Dermis microvascular lymphatic vessel endothelial cell (primary cell): ENCODE data around the gene EFNB1. TPM values are rescaled to one million over a fixed set of nuclear protein-coding genes. Genes with fewer than 3 reads are reported as not detected.
A peak's percentile ranks its signal among the peaks of the same experiment; 100 is the strongest.
"Not testable (repeated sequence)": the region's sequence is repeated elsewhere in the genome, so short reads cannot be mapped to it uniquely, and the experiment has no call there.

Experiments used
- DNase-seq, 2 donors: peaks; one replicate each; pipeline versions ENCODE4 v3.0.0 to v3.0.0-alpha.2; 2010; ENCODE audit warnings: low read depth in 2 of 2
- total RNA-seq: library from RNA; depleted of rRNA; stranded (reverse); fragments of >200 nt; gene quantifications from 2 replicates; pipeline ENCODE4 v1.2.1, GENCODE V29; 2014

EFNB1 gene
- total RNA-seq: 12.1 and 18.9 TPM in 2 replicates

GRCh38 chrX:68828740-68829581 is at the start of gene EFNB1:
Gene EFNB1, plus strand, starts transcription at chrX:68829021. Its CDS starts 756 bp downstream, at chrX:68829777.
- peak; percentile 84 to 96 for DNase-seq

- DNase-seq: not testable (repeated sequence)
Observed at GRCh38 chrX:68781295-68781694, 47.5 kb upstream of the EFNB1 start.

DNA sequence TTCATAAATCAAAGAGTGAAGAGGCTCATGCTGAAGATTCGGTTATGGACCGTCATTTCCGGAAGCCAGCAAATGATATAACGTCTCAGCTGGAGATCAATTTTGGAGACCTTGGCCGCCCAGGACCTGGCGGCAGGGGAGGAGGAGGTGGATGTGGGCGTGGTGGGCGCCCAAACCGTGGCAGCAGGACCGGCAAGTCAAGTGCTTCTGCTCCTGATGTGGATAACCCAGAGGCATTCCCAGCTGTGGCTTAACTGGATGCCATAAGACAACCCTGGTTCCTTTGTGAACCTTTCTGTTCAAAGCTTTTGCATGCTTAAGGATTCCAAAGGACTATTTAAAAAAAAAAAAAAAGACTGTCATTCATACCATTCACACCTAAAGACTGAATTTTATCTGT is 44.0 kb upstream of the EFNB1 start:
- no peak for DNase-seq

GRCh38 chrX:68786581-68786980 is 42.2 kb upstream of the EFNB1 start:
- not testable (repeated sequence) for DNase-seq

DNA sequence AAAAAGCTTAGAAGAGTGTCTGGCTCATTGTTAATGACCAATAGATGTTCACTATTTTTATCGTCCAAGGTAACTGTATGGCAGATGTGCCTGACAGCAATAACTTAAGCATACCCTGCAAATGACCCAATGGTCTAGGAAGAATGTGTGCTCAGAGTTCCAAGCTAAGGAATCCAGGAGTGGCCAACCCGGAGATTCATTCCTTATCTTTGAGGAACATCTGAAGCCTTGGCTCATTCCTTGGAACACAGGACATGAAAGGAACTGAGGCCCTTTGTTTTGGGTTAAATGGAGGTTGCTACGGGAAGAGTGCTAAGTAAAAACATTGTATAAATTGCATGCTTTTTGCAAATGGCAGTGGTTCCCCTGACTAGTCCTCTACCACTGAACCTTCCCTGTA is 38.9 kb upstream of the EFNB1 start:
- DNase-seq: no peak

DNA sequence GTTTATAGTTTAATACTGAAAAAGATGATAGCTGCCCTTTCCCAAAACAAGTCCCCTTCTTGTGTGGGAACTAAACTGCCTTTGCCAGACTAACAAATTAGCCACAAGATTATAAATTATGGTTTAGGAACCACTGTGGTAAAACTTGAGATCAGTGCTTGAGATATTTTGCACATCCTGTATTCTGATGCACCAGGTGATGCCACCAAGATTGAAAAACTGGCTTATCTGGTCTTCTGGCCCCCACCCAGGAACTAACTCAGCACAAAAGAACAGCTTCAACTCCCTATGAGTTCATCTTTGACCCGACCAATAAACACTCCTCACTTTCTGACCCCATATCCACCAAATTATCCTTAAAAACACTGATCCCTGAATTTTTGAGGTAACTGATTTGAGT is 36.7 kb upstream of the EFNB1 start:
- DNase-seq: no peak

GRCh38 chrX:68794461-68794860 is 34.4 kb upstream of the EFNB1 start:
- no peak for DNase-seq

- DNase-seq: no peak
Observed at GRCh38 chrX:68795741-68796140, 33.1 kb upstream of the EFNB1 start.

GRCh38 chrX:68798400-68798799 is 30.4 kb upstream of the EFNB1 start:
- DNase-seq: not testable (repeated sequence)

DNA sequence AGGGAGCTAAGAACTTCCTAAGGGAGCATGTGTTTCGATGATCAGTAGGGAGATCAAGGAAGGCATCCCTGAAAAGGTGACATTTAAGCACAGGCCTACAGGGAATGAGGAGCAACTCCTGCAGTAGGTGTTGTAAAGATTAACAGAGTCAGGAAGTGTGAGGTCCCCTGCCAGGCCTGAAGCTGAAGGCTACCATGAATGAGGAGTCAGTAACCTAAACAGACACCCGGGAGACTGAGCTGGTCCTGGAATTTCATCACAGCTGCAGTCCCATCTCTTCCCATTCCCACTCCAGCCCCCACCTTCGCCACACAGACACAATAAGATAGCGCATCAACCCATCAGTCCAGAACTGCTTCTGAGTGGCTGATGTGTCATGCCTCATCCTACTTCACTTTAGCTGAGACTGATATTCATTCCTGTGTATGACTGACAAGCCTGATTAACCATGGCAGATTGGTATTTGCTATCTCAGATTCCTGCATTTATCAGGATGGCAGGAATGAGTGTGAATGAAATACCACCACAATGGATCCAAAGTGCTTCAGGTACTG is 27.0 kb upstream of the EFNB1 start:
- DNase-seq: no peak

GRCh38 chrX:68807818-68808217 is 21.0 kb upstream of the EFNB1 start:
- no peak for DNase-seq

GRCh38 chrX:68808686-68809357 is 20.0 kb upstream of the EFNB1 start:
- DNase-seq: no peak

- no peak for DNase-seq
Observed at GRCh38 chrX:68820476-68821110, 8.2 kb upstream of the EFNB1 start.

DNA sequence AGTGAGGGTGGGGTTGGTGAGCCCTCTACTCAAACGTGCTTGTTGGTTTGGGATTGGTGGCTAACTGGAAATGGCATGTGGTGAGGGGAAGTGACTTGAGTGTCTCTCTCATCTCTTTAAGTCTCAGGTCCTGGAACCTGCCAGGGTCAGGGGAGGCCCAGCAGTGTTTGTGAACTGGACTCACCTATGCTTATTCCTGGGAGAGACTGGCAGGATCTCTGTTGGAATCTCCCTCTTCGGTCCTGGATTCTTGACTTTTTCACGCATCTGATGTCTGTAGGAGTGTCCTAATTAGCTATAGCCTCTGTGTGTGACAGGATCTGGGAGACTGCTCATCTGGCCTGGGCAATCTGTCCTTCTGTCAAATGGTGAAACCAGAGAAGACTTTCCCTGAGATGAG is 7.2 kb upstream of the EFNB1 start:
- DNase-seq: no peak

DNA sequence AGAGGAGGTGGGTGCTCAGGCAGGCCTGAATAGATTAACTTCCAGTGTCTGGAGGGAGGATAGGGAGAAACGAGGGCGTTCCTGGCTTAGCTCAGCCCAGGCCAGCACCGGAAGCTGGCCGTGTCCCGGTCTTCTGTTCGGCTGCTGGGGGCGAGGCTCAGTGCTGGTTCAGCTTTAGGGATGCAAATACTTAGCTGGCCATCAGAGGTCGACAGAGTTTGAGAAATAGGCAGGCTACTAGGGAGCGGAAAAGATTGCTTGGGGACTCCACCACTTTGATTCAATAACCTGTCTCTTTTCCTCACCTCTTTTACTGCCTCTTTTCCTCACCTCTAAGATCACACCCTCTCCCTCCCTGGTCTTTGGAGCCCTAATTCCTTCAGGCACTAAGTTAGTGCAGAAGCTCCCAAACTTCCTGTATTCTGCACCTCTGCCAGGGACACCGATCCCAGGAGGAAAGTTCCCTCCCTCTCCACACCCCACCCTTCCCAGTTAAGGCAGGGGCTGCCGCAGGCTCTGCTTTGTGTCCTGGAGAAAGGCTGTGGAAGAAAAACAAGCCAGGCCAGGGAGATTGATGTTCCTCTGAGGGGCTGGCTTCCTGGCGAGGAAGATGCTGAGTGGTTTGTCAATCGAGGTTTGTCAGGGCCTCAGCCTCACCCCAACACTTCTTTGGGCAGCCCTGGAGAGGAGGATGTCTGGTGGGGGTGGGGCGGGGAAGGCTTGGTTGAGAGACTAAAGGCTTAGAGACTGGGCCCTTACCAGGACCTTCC is 6.0 kb upstream of the EFNB1 start:
- DNase-seq: peak; percentile 30 to 49

- DNase-seq: no peak
Observed at GRCh38 chrX:68823413-68824151, 5.2 kb upstream of the EFNB1 start.

DNA sequence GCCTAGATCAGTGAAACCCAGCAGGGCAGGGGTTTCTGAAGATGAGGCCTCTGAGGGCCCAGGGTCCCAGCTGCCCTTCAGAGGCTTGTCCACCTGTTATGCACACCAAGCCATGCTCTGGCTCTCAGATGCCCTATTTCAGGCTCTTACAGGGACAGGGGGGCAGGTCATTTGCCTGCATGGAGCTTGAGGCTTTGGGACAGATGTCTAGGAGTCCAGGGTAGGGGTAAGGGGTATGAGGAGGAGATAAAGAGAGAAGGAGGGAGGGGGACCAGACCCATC is 4.7 kb upstream of the EFNB1 start:
- DNase-seq: no peak

DNA sequence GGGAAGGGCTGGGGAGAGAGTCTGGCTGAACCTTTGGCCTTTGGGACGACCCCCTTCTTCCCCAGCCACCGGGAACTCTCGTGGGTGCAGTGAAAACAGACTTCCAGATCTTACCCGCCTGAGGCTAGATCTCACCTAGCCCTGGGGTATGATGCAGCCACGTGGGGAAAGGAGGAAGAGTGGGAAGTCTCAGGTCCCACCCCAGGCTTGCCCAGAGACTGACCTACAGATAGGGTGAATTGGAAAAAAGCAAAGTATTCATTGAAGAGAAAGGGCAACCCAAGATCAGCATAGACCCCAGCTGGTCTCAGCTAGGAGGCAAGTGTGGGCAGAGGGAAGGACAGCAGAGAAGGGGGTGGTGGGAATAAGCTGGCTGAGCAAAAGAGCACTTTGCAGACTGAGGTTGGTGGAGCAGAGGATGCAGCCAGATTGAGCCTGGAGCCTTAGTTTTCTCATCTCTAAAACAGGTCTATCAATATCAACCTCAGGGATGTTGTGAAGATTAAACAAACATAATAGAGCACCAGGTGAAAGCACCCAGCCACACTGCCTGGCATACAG is 4.2 kb upstream of the EFNB1 start:
- no peak for DNase-seq

DNA sequence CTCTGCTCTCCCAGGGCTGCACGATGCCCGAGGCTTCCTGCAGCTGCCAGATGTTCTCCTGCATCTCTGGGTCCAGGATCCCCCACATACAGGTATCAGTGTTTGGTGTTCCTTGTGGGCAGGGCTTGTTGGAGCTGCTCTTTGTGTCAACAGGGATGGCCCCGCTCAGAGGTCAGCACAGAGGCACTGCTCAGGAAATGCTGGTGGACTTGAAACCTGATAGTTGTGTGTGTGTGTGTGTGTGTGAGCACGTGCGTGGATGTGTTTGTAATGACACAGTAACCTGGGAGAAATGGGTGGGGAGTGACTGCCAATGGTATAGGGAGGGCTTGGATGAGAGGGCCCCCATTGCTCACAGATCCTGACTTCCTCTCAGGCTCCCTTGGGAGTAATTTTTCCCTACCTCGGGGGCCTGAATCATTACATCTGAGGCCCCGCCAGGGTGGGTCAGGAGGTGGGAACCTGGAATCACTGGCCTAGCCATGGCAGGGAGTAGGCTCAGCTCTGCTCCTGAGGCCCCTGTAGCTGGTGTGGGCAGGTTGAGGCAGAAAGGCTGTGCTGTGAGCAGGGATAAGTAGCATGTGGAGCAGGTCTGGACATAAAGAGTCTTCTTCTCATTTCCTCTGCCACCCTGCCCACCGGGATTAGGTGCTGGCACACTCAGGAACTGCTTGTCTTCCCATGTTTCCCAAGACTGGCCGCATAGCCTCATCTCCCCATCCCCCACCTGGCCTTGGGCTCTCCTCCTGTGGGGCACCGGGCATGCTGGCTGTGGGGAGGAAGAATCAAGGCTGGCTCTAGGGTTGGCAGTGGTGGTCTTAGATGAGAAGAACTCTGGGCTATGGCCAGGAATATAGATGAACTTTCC is 2.5 kb upstream of the EFNB1 start:
- no peak for DNase-seq

DNA sequence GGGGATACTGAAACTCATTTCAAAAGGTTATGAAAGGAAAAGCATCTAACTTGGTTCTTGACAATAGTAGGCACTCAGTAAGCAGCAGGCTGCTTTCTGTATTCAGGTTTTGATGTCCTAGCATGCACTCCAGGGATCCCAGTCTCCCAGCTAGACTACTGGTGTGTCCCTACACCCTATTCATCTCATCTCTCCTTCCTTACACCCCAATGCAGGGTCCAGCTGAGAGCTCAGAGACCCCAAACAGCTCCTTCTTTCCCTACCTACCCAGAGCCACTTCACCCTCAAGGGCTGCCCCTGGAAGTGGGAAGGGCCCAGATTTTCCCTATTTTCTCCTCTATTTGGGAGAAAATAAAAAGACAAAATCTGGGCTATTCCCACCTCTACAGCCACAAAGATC is 1.6 kb upstream of the EFNB1 start:
- DNase-seq: no peak
